SK-N-SH (cell line): Measurements from ENCODE around the gene KLHL41. TPM values are rescaled to one million over a fixed set of nuclear protein-coding genes. Genes with fewer than 3 reads are reported as not detected.

Source experiments
- CTCF ChIA-PET: fragments of 300-600, 350-600 bp; formaldehyde crosslinking; extraction: SDS; loops from one replicate; lab custom pipeline; 2021; lab: Yijun Ruan, JAX
- POLR2A ChIA-PET: fragments of 350-600 bp; sonication (Branson Sonifier 250); formaldehyde crosslinking; extraction: SDS; loops from one replicate; lab custom pipeline; 2020; ENCODE audit warnings: antibody characterized with exemption, inconsistent platforms; lab: Yijun Ruan, JAX
- DNase-seq: peaks from one replicate; pipeline ENCODE4 v3.0.0; 2012
- H2AFZ ChIP-seq: fragments of 200-600 bp; sonication (generic); 2 replicates; pipeline ENCODE4 v1.8.1; 2016; ENCODE audit warnings: antibody characterized with exemption, mild to moderate bottlenecking, low read depth
- H3F3A ChIP-seq: fragments of 200-600 bp; sonication (generic); replicated peaks from 2 replicates; pipeline ENCODE3; 2016; ENCODE audit warnings: antibody characterized with exemption, mild to moderate bottlenecking; ENCODE audit not compliant: insufficient read depth
- H3K27ac ChIP-seq, 2 experiments: fragments of 200-500 bp in 1 of 2; fragments of 200-600 bp in 1 of 2; sonication (Bioruptor generic) in 1 of 2; sonication (generic), shearing (Covaris generic) in 1 of 2; 2 replicates each; pipeline versions ENCODE4 v1.5.1 to v1.6.1; 2014 to 2016; ENCODE audit warnings: low read depth in 2 of 2, inconsistent platforms in 1 of 2, low read length in 1 of 2, mild to moderate bottlenecking in 1 of 2, mixed read lengths in 1 of 2
- H3K27me3 ChIP-seq: fragments of 200-600 bp; sonication (generic), shearing (Covaris generic); 2 replicates; pipeline ENCODE4 v1.6.1; 2016; ENCODE audit warnings: mixed run types; ENCODE audit not compliant: insufficient read depth
- H3K36me3 ChIP-seq, 2 experiments: fragments of 200-500 bp in 1 of 2; fragments of 200-600 bp in 1 of 2; sonication (Bioruptor generic) in 1 of 2; sonication (generic) in 1 of 2; replicated peaks in 1 of 2; 2 replicates each; pipeline versions ENCODE3 to v1.5.1; 2014 to 2016; ENCODE audit warnings: low read length in 1 of 2, mild to moderate bottlenecking in 1 of 2; ENCODE audit not compliant: insufficient read depth in 2 of 2, control insufficient read depth in 1 of 2
- H3K4me1 ChIP-seq, 2 experiments: fragments of 200-500 bp in 1 of 2; fragments of 200-600 bp in 1 of 2; sonication (Bioruptor generic) in 1 of 2; sonication (generic), shearing (Covaris generic) in 1 of 2; 2 replicates each; pipeline versions ENCODE4 v1.5.1 to v1.6.1; 2014 to 2016; ENCODE audit warnings: low read depth in 1 of 2, low read length in 1 of 2, mixed run types in 1 of 2; ENCODE audit not compliant: insufficient read depth in 2 of 2, control insufficient read depth in 1 of 2
- H3K4me2 ChIP-seq: fragments of 200-600 bp; sonication (generic), shearing (Covaris generic); 2 replicates; pipeline ENCODE4 v1.6.1; 2017; ENCODE audit warnings: mixed run types
- H3K4me3 ChIP-seq, 2 experiments: fragments of 200-500 bp in 1 of 2; fragments of 200-600 bp in 1 of 2; sonication (Bioruptor generic) in 1 of 2; sonication (generic), shearing (Covaris generic) in 1 of 2; 2 replicates each; pipeline versions ENCODE4 v1.5.1 to v1.8.1; 2014 to 2016; ENCODE audit warnings: low read depth in 2 of 2, inconsistent platforms in 1 of 2, low read length in 1 of 2, mild to moderate bottlenecking in 1 of 2, mixed read lengths in 1 of 2, moderate library complexity in 1 of 2
- H3K79me2 ChIP-seq: fragments of 200-600 bp; sonication (generic); 2 replicates; pipeline ENCODE4 v1.8.1; 2017; ENCODE audit warnings: mild to moderate bottlenecking; ENCODE audit not compliant: insufficient read depth
- H3K9ac ChIP-seq: fragments of 200-600 bp; sonication (generic); 2 replicates; pipeline ENCODE4 v1.6.1; 2017; ENCODE audit warnings: mixed run types
- H3K9me2 ChIP-seq: fragments of 200-600 bp; sonication (generic); 2 replicates; pipeline ENCODE4 v1.6.1; 2017; ENCODE audit warnings: mixed run types
- H3K9me3 ChIP-seq: fragments of 200-600 bp; sonication (generic); 2 replicates; pipeline ENCODE4 v1.6.1; 2017; ENCODE audit warnings: mixed run types, mild to moderate bottlenecking, moderate library complexity
- H4K20me1 ChIP-seq: fragments of 200-600 bp; sonication (generic); 2 replicates; pipeline ENCODE4 v1.6.1; 2017; ENCODE audit warnings: mild to moderate bottlenecking, mixed run types; ENCODE audit not compliant: insufficient read depth
- EP300 ChIP-seq, 2 experiments: IDR thresholded peaks; 2 replicates each; pipeline versions ENCODE4 v1.4.0 to v1.6.1; 2012; ENCODE audit warnings: borderline replicate concordance in 1 of 2, low read depth in 1 of 2, low read length in 1 of 2
- EZH2phosphoT487 ChIP-seq: fragments of 200-600 bp; sonication (generic); IDR thresholded peaks from 2 replicates; pipeline ENCODE4 v1.6.1; 2017; ENCODE audit warnings: low read depth, mixed run types, mild to moderate bottlenecking, antibody characterized with exemption, moderate library complexity, borderline replicate concordance
- FOXM1 ChIP-seq: IDR thresholded peaks from 2 replicates; pipeline ENCODE4 v1.4.0; 2012; ENCODE audit warnings: low read depth, mild to moderate bottlenecking
- POLR2AphosphoS5 ChIP-seq: IDR thresholded peaks from 2 replicates; pipeline ENCODE4 v1.6.1; 2012; ENCODE audit warnings: low read depth, low read length
- RCOR1 ChIP-seq: fragments of 150-350 bp; IDR thresholded peaks from 2 replicates; pipeline ENCODE4 v1.6.1; 2017; ENCODE audit warnings: antibody characterized with exemption, low read length
- REST ChIP-seq: IDR thresholded peaks from 2 replicates; pipeline ENCODE4 v1.6.1; 2012; ENCODE audit warnings: mild to moderate bottlenecking, low read depth, low read length, moderate library complexity
- TEAD4 ChIP-seq: IDR thresholded peaks from 2 replicates; pipeline ENCODE4 v1.4.0; 2012; ENCODE audit warnings: mild to moderate bottlenecking, borderline replicate concordance; ENCODE audit not compliant: insufficient read depth
- WGBS: methylation state at CpG from one replicate; pipeline ENCODE4 v1.1.6; 2017; ENCODE audit warnings: low lambda C conversion rate; 5-methylcytosine and 5-hydroxymethylcytosine counted together
- polyA plus RNA-seq, 3 experiments: library from polyadenylated mRNA; depleted of rRNA; stranded (reverse); fragments of >200 nt; gene quantifications; 2 replicates each; pipeline ENCODE4 v1.2.3, GENCODE V29; 2012

Gene KLHL41
- polyA plus RNA-seq, 1 of the 3 experiments (the other 2 are of a cell fraction): 0.26 TPM

- H3K9me2 ChIP-seq: no peaks in the 10 kb centered on the region
- H3K27me3 ChIP-seq: no peaks in the 10 kb centered on the region
- H3F3A ChIP-seq: no peaks in the 10 kb centered on the region
- ChIA-PET POLR2A (interaction anchor here (0.8 kb wide), 1 partner anchor 237 kb away, joined by 3 read pairs; no protein-coding TSS in a partner anchor), CTCF (interaction anchor here (0.6 to 2.9 kb wide), 6 partner anchors 10 to 310 kb away, joined by 3 to 15 read pairs (median 4); no protein-coding TSS in a partner anchor)
- H3K79me2 ChIP-seq: no peaks in the 10 kb centered on the region
- DNase-seq: no peak
- H3K27ac ChIP-seq: peak overlapping the region; percentile 51 to 66; a peak in 3 of 4 replicates
- H3K4me3 ChIP-seq: peak overlapping the region; percentile 79 to 94
- peaks cover 21% of the 10 kb centered on the region in 2 experiments for H3K36me3 ChIP-seq
- H3K9me3 ChIP-seq: no peaks in the 10 kb centered on the region
- H3K9ac ChIP-seq: peak overlapping the region; percentile 76
- peak overlapping the region; percentile 81 for H3K4me2 ChIP-seq
- no peaks in the 10 kb centered on the region; a peak in 1 of 4 replicates for H3K4me1 ChIP-seq
- TF ChIP-seq TEAD4: no peak
- TF ChIP-seq POLR2AphosphoS5: no peak
- TF ChIP-seq REST: no peak
- no peak for TF ChIP-seq EZH2phosphoT487
- no peaks in the 10 kb centered on the region for H4K20me1 ChIP-seq
- H2AFZ ChIP-seq: peak overlapping the region; percentile 98
- WGBS: 68% methylated on average over 9 of the region's 9 CpGs
Observed at GRCh38 chr2:169480079-169480465, 29.4 kb upstream of the KLHL41 start.

GRCh38 chr2:169485650-169486138, 23.8 kb upstream of the KLHL41 start:
- POLR2A ChIA-PET: no interaction called here

GRCh38 chr2:169486487-169486886, 23.0 kb upstream of the KLHL41 start:
- no peak for DNase-seq
- Histone ChIP-seq H3K4me1 (no peaks in the 10 kb centered on the region), H3K27me3 (no peaks in the 10 kb centered on the region), H3F3A (no peaks in the 10 kb centered on the region), H3K27ac (no peak overlapping the region), H3K36me3 (peaks cover 54 to 58% of the 10 kb centered on the region in 2 experiments), H3K4me2 (no peak overlapping the region), H2AFZ (no peak overlapping the region), H3K9me2 (no peaks in the 10 kb centered on the region), H3K9me3 (no peaks in the 10 kb centered on the region), H4K20me1 (no peaks in the 10 kb centered on the region), H3K9ac (no peak overlapping the region), H3K4me3 (no peak overlapping the region), H3K79me2 (no peaks in the 10 kb centered on the region)
- no peak for TF ChIP-seq FOXM1
- no peak for TF ChIP-seq REST
- no peak for TF ChIP-seq EZH2phosphoT487
- TF ChIP-seq EP300 (IDR thresholded peaks at IDR 0.05; ENCODE audit: borderline replicate concordance in 1 of 2, low read depth in 1 of 2, low read length in 1 of 2): no peak
- no peak for TF ChIP-seq RCOR1
- ChIA-PET POLR2A (no interaction called here), CTCF (no interaction called here)

More at GRCh38 chr2:169485650-169486138, 23.8 kb upstream of the KLHL41 start:
- WGBS: 93% methylated on average over 1 of the region's 1 CpG
- H4K20me1 ChIP-seq: no peaks in the 10 kb centered on the region
- no peaks in the 10 kb centered on the region for H3F3A ChIP-seq
- peaks cover 48 to 53% of the 10 kb centered on the region in 2 experiments for H3K36me3 ChIP-seq
- H3K27me3 ChIP-seq: no peaks in the 10 kb centered on the region
- no peak overlapping the region for H3K4me3 ChIP-seq
- CTCF ChIA-PET: no interaction called here
- H3K79me2 ChIP-seq: no peaks in the 10 kb centered on the region
- no peak overlapping the region for H3K27ac ChIP-seq
- H3K9ac ChIP-seq: no peak overlapping the region
- no peaks in the 10 kb centered on the region for H3K4me1 ChIP-seq
- no peak overlapping the region for H2AFZ ChIP-seq
- no peaks in the 10 kb centered on the region for H3K9me3 ChIP-seq
- no peak overlapping the region for H3K4me2 ChIP-seq
- no peak for DNase-seq
- no peaks in the 10 kb centered on the region for H3K9me2 ChIP-seq
- no peak for TF ChIP-seq EZH2phosphoT487
- TF ChIP-seq, all 33 proteins: peak for 0
